B cell (primary cell): ENCODE measurements around the gene PDLIM7. TPM values are rescaled to one million over a fixed set of nuclear protein-coding genes. Genes with fewer than 3 reads are reported as not detected.

Experiments used
- ATAC-seq: fragments of 200-7000 bp; cut with Tn5 transposase; one replicate; pipeline ENCODE4 v1.10.0; 2021; ENCODE audit warnings: low read depth, mild to moderate bottlenecking, moderate number of reproducible peaks, moderate library complexity
- CTCF ChIA-PET: fragments of 350-600 bp; sonication (Branson Sonifier 250); formaldehyde crosslinking; loops from one replicate; lab custom pipeline; 2021; ENCODE audit warnings: antibody characterized with exemption, inconsistent platforms; lab: Charles Lee
- POLR2A ChIA-PET: fragments of 350-600 bp; sonication (Branson Sonifier 250); formaldehyde crosslinking; loops from one replicate; lab custom pipeline; 2021; ENCODE audit warnings: antibody characterized with exemption; lab: Charles Lee
- DNase-seq: peaks from one replicate; pipeline ENCODE4 v3.0.0; 2013
- H2AFZ ChIP-seq: 2 replicates; pipeline ENCODE4 v1.6.1; 2012; ENCODE audit warnings: mild to moderate bottlenecking, low read depth, low read length; ENCODE audit not compliant: insufficient read depth, poor library complexity, severe bottlenecking
- H3K27ac ChIP-seq, 2 donors: 1 replicate in 1 of 2; 2 replicates in 1 of 2; pipeline ENCODE4 v1.5.1; 2012 to 2013; ENCODE audit warnings: low read length in 2 of 2, mild to moderate bottlenecking in 2 of 2, moderate library complexity in 1 of 2
- H3K27me3 ChIP-seq, 4 experiments: fragments of 200-600 bp in 1 of 4; sonication (generic) in 1 of 4; replicated peaks in 1 of 4; 1 replicate in 2 of 4; 2 replicates in 2 of 4; pipeline versions ENCODE4 v1.6.1 to v1.7.0; 2013 to 2016; ENCODE audit warnings: low read length in 3 of 4, mild to moderate bottlenecking in 2 of 4, mixed read lengths in 1 of 4, moderate library complexity in 1 of 4; ENCODE audit not compliant: insufficient read depth in 4 of 4, control insufficient read depth in 3 of 4; ENCODE audit errors: control extremely low read depth in 1 of 4
- H3K36me3 ChIP-seq, 2 experiments: replicated peaks in 1 of 2; 1 replicate in 1 of 2; 2 replicates in 1 of 2; pipeline versions ENCODE4 v1.6.1 to v1.7.1; 2013; ENCODE audit warnings: low read length in 1 of 2; ENCODE audit not compliant: insufficient read depth in 2 of 2, control insufficient read depth in 1 of 2; ENCODE audit errors: control extremely low read depth in 1 of 2, extremely low read depth in 1 of 2
- H3K4me1 ChIP-seq, 2 donors: fragments of 200-600 bp in 1 of 2; sonication (generic) in 1 of 2; 1 replicate in 1 of 2; 2 replicates in 1 of 2; pipeline versions ENCODE4 v1.5.1 to v1.6.1; 2013 to 2017; ENCODE audit warnings: low read length in 2 of 2; ENCODE audit not compliant: control insufficient read depth in 2 of 2, insufficient read depth in 2 of 2
- H3K4me2 ChIP-seq: replicated peaks from 2 replicates; pipeline ENCODE3; 2012; ENCODE audit warnings: mild to moderate bottlenecking, low read depth, low read length; ENCODE audit not compliant: poor library complexity, severe bottlenecking
- H3K4me3 ChIP-seq, 5 experiments: fragments of 200-600 bp in 1 of 5; sonication (generic) in 1 of 5; 1 replicate in 3 of 5; 2 replicates in 2 of 5; pipeline versions ENCODE4 v1.5.1 to v1.7.0; 2011 to 2016; ENCODE audit warnings: low read length in 4 of 5, mild to moderate bottlenecking in 4 of 5, low read depth in 2 of 5, control low read depth in 1 of 5, moderate library complexity in 1 of 5; ENCODE audit not compliant: insufficient read depth in 1 of 5; ENCODE audit errors: control extremely low read depth in 1 of 5, extremely low read depth in 1 of 5
- H3K79me2 ChIP-seq: fragments of 200-600 bp; sonication (generic); one replicate; pipeline ENCODE4 v1.6.0; 2016; ENCODE audit warnings: low read length; ENCODE audit not compliant: control insufficient read depth, insufficient read depth
- H3K9ac ChIP-seq: fragments of 200-600 bp; sonication (generic); 2 replicates; pipeline ENCODE4 v1.6.1; 2017; ENCODE audit warnings: mild to moderate bottlenecking, low read length, moderate library complexity
- H3K9me3 ChIP-seq, 3 donors: one replicate each; pipeline versions ENCODE4 v1.6.1 to v1.7.1; 2013; ENCODE audit warnings: low read length in 2 of 3; ENCODE audit not compliant: control insufficient read depth in 2 of 3, insufficient read depth in 1 of 3; ENCODE audit errors: control extremely low read depth in 1 of 3
- H4K20me1 ChIP-seq: 2 replicates; pipeline ENCODE4 v1.6.0; 2012; ENCODE audit warnings: mild to moderate bottlenecking, low read length; ENCODE audit not compliant: insufficient read depth, control insufficient read depth, poor library complexity, severe bottlenecking
- H3K27ac Mint-ChIP-seq: one replicate; pipeline ENCODE4 v1.8.0; 2021; ENCODE audit warnings: mixed read lengths
- H3K27me3 Mint-ChIP-seq: one replicate; pipeline ENCODE4 v1.8.0; 2021; ENCODE audit warnings: mixed read lengths
- H3K4me1 Mint-ChIP-seq: one replicate; pipeline ENCODE4 v1.8.0; 2021; ENCODE audit warnings: mixed read lengths
- H3K4me3 Mint-ChIP-seq: one replicate; pipeline ENCODE4 v1.8.0; 2021; ENCODE audit warnings: mixed read lengths
- H3K9me3 Mint-ChIP-seq: one replicate; pipeline ENCODE4 v1.8.0; 2022; ENCODE audit warnings: mixed read lengths; ENCODE audit not compliant: insufficient read depth
- CTCF ChIP-seq: fragments of 200-600 bp; IDR thresholded peaks from one replicate; pipeline ENCODE4 v1.8.0; 2022; ENCODE audit warnings: antibody characterized with exemption, mild to moderate bottlenecking
- EZH2 ChIP-seq: IDR thresholded peaks from 2 replicates; pipeline ENCODE4 v1.6.1; 2012; ENCODE audit warnings: borderline replicate concordance, low read depth, mild to moderate bottlenecking, moderate library complexity, low read length; ENCODE audit not compliant: insufficient read depth, poor library complexity, severe bottlenecking
- WGBS: methylation state at CpG from one replicate; pipeline ENCODE4 v1.1.5; 2013; ENCODE audit warnings: missing lambda C conversion rate; ENCODE audit not compliant: insufficient coverage; 5-methylcytosine and 5-hydroxymethylcytosine counted together
- intact Hi-C: fragments of 100-400 bp; cut with micrococcal nuclease; formaldehyde crosslinking; loops from one replicate; pipeline ENCODE4 v1.10.0; 2022
- polyA plus RNA-seq: library from polyadenylated mRNA; depleted of rRNA; stranded (reverse); fragments of >200 nt; gene quantifications from 2 replicates; pipeline ENCODE4 v1.2.3, GENCODE V29; 2012
- total RNA-seq, 2 donors: library from RNA; stranded (reverse); fragments of 120-200 nt in 1 of 2; gene quantifications; 1 replicate in 1 of 2; 2 replicates in 1 of 2; pipeline versions ENCODE4 v1.2.3 to v1.2.4, GENCODE V29; 2013 to 2022

The PDLIM7 gene
- total and polyA plus RNA-seq, 2 donors (not counting 1 experiment from before 2014, with no cell fraction given): 23.9 to 25.8 TPM

GRCh38 chr5:177465044-177465443 is 32.4 kb downstream of the PDLIM7 start:
- H3K79me2 ChIP-seq: no peaks in the 10 kb centered on the region
- Mint-ChIP-seq H3K4me3 (no peak overlapping the region), H3K27ac (peak overlapping the region; percentile 20), H3K4me1 (no peaks in the 10 kb centered on the region), H3K9me3 (peaks cover 2% of the 10 kb centered on the region), H3K27me3 (no peaks in the 10 kb centered on the region)
- ATAC-seq: no peak
- intact Hi-C loops: no loop called here
- no peaks in the 10 kb centered on the region for H3K27me3 ChIP-seq
- no peaks in the 10 kb centered on the region for H4K20me1 ChIP-seq
- POLR2A ChIA-PET: no interaction called here
- no peak for DNase-seq
- H3K4me2 ChIP-seq: no peak overlapping the region
- TF ChIP-seq EZH2 (no peak), CTCF (no peak)
- no peak overlapping the region for H3K9ac ChIP-seq
- no peak overlapping the region for H2AFZ ChIP-seq
- no peak overlapping the region for H3K4me3 ChIP-seq
- WGBS: 96% methylated on average over 5 of the region's 11 CpGs
- H3K4me1 ChIP-seq: no peaks in the 10 kb centered on the region
- CTCF ChIA-PET: no interaction called here
- no peak overlapping the region for H3K27ac ChIP-seq
- no peaks in the 10 kb centered on the region for H3K36me3 ChIP-seq
- H3K9me3 ChIP-seq: no peaks in the 10 kb centered on the region

GRCh38 chr5:177462021-177462670 is 35.3 kb downstream of the PDLIM7 start:
- WGBS: 44% methylated on average over 21 of the region's 27 CpGs
- no peak overlapping the region for H3K27ac Mint-ChIP-seq
- H3K4me3 Mint-ChIP-seq: no peak overlapping the region
- no peak for TF ChIP-seq CTCF
- no peak for TF ChIP-seq EZH2
- no peaks in the 10 kb centered on the region for H3K79me2 ChIP-seq
- ATAC-seq (no peak), DNase-seq (no peak)
- no peaks in the 10 kb centered on the region for H3K27me3 ChIP-seq
- H3K9me3 Mint-ChIP-seq: peaks cover 2% of the 10 kb centered on the region
- H3K9me3 ChIP-seq: peaks cover 0 to 3% (median 0%) of the 10 kb centered on the region in 3 donors
- H3K27ac ChIP-seq: no peak overlapping the region
- no peaks in the 10 kb centered on the region for H3K27me3 Mint-ChIP-seq
- H3K4me3 ChIP-seq: no peak overlapping the region
- intact Hi-C loops: no loop called here
- ChIA-PET CTCF (no interaction called here), POLR2A (interaction anchor here (0.6 kb wide), 1 partner anchor 118 kb away, joined by 7 read pairs; no protein-coding TSS in a partner anchor)
- peaks cover 3% of the 10 kb centered on the region for H3K4me1 Mint-ChIP-seq
- peaks cover under 1% of the 10 kb centered on the region for H4K20me1 ChIP-seq
- H3K9ac ChIP-seq: no peak overlapping the region
- no peak overlapping the region for H3K4me2 ChIP-seq
- no peak overlapping the region for H2AFZ ChIP-seq
- peaks cover 0 to 3% of the 10 kb centered on the region in 2 donors for H3K4me1 ChIP-seq
- no peaks in the 10 kb centered on the region for H3K36me3 ChIP-seq
